SH-SY5Y (cell line): ENCODE results near the gene CHCHD3.

Source experiments
- GATA2 ChIP-seq: IDR thresholded peaks from 2 replicates; pipeline ENCODE4 v1.6.1; 2011; ENCODE audit warnings: mild to moderate bottlenecking, low read depth, low read length
- GATA3 ChIP-seq: IDR thresholded peaks from 2 replicates; pipeline ENCODE4 v1.6.1; 2011; ENCODE audit warnings: low read depth, mild to moderate bottlenecking, low read length, moderate library complexity

GRCh38 chr7:132780822-132781221, 301.1 kb downstream of the CHCHD3 start:
- TF ChIP-seq GATA2 (no peak), GATA3 (no peak)
